DOHH2 (cell line): ENCODE results near the gene ENTPD8.

Experiments used
- H3F3A ChIP-seq: fragments of 200-600 bp; sonication (generic), shearing (Covaris generic); 2 replicates; pipeline ENCODE4 v1.6.0; 2016; ENCODE audit warnings: antibody characterized with exemption, mild to moderate bottlenecking; ENCODE audit not compliant: control insufficient read depth, insufficient read depth
- H3K27ac ChIP-seq: fragments of 200-600 bp; sonication (generic); 2 replicates; pipeline ENCODE4 v1.5.1; 2014; ENCODE audit warnings: low read depth, mild to moderate bottlenecking, low read length, moderate library complexity
- H3K27me3 ChIP-seq: fragments of 200-600 bp; sonication (generic); 2 replicates; pipeline ENCODE4 v1.6.1; 2014; ENCODE audit warnings: mild to moderate bottlenecking, low read length, mixed read lengths; ENCODE audit not compliant: control insufficient read depth
- H3K36me3 ChIP-seq: fragments of 200-600 bp; sonication (generic); 2 replicates; pipeline ENCODE4 v1.6.1; 2014; ENCODE audit warnings: mild to moderate bottlenecking, low read length, moderate library complexity, mixed read lengths; ENCODE audit not compliant: control insufficient read depth
- H3K4me1 ChIP-seq: fragments of 200-600 bp; sonication (generic); 2 replicates; pipeline ENCODE4 v1.6.1; 2014; ENCODE audit warnings: mild to moderate bottlenecking, low read length, mixed read lengths; ENCODE audit not compliant: control insufficient read depth
- H3K4me2 ChIP-seq: fragments of 200-600 bp; sonication (generic); 2 replicates; pipeline ENCODE4 v1.6.0; 2014; ENCODE audit warnings: mild to moderate bottlenecking, low read length, moderate library complexity
- H3K4me3 ChIP-seq: fragments of 200-600 bp; sonication (generic); 2 replicates; pipeline ENCODE4 v1.5.1; 2014; ENCODE audit warnings: mild to moderate bottlenecking, low read length, mixed read lengths
- H3K79me2 ChIP-seq: fragments of 200-600 bp; sonication (generic); 2 replicates; pipeline ENCODE4 v1.6.1; 2014; ENCODE audit warnings: mild to moderate bottlenecking, low read length, mixed read lengths; ENCODE audit not compliant: control insufficient read depth
- H3K9me2 ChIP-seq: fragments of 200-600 bp; sonication (generic); replicated peaks from 2 replicates; pipeline ENCODE4 v1.6.1; 2014; ENCODE audit warnings: mild to moderate bottlenecking, low read length, mixed read lengths; ENCODE audit not compliant: control insufficient read depth
- H3K9me3 ChIP-seq: fragments of 200-600 bp; sonication (generic); 2 replicates; pipeline ENCODE4 v1.6.1; 2014; ENCODE audit warnings: antibody characterized with exemption, low read length, mixed read lengths; ENCODE audit not compliant: control insufficient read depth, insufficient read depth
- H4K20me1 ChIP-seq: fragments of 200-600 bp; sonication (generic); 2 replicates; pipeline ENCODE4 v1.6.0; 2014; ENCODE audit warnings: low read depth, mild to moderate bottlenecking, antibody characterized with exemption, low read length, moderate library complexity; ENCODE audit not compliant: control insufficient read depth, insufficient read depth
- EZH2phosphoT487 ChIP-seq: fragments of 200-600 bp; sonication (generic); IDR thresholded peaks from 2 replicates; pipeline ENCODE4 v1.6.1; 2017; ENCODE audit warnings: borderline replicate concordance, mild to moderate bottlenecking, antibody characterized with exemption, low read length, moderate library complexity, mixed read lengths
- TF ChIP-seq, protein P1 (sequence below): fragments of 200-600 bp; sonication (generic); IDR thresholded peaks from one replicate; pipeline ENCODE4 v1.5.1; 2014; ENCODE audit warnings: antibody characterized with exemption, mild to moderate bottlenecking, low read depth, low read length; ENCODE audit not compliant: poor library complexity, severe bottlenecking

The ENTPD8 gene

DNA sequence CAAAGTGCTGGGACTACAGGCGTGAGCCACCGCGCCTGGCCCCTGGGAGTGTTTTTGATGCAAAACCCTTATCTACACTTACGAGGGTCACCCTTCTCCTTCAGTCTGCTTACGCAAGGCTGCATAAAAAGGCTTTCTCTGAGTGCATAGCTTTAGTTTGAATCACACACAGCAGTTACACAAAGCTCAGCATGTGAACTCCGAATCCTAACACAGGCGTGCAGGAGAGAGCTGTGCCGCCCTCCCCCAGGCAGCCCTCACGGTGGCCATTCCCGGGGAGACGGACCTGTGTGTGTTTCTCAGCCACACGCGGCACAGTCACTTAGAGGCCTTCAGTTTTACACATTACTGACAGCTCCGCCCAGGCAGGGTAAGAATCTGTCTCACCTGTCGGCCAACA, 44.9 kb downstream of the ENTPD8 start:
- Histone ChIP-seq H4K20me1 (no peaks in the 10 kb centered on the region), H3K36me3 (no peaks in the 10 kb centered on the region), H3K4me2 (no peak overlapping the region), H3K4me1 (peaks cover 9% of the 10 kb centered on the region), H3K9me3 (no peaks in the 10 kb centered on the region), H3K27me3 (no peaks in the 10 kb centered on the region), H3K9me2 (no peaks in the 10 kb centered on the region), H3K4me3 (no peak overlapping the region), H3K27ac (no peak overlapping the region), H3K79me2 (no peaks in the 10 kb centered on the region), H3F3A (no peaks in the 10 kb centered on the region)
- no peak for TF ChIP-seq EZH2phosphoT487
- TF ChIP-seq, protein P1, sequence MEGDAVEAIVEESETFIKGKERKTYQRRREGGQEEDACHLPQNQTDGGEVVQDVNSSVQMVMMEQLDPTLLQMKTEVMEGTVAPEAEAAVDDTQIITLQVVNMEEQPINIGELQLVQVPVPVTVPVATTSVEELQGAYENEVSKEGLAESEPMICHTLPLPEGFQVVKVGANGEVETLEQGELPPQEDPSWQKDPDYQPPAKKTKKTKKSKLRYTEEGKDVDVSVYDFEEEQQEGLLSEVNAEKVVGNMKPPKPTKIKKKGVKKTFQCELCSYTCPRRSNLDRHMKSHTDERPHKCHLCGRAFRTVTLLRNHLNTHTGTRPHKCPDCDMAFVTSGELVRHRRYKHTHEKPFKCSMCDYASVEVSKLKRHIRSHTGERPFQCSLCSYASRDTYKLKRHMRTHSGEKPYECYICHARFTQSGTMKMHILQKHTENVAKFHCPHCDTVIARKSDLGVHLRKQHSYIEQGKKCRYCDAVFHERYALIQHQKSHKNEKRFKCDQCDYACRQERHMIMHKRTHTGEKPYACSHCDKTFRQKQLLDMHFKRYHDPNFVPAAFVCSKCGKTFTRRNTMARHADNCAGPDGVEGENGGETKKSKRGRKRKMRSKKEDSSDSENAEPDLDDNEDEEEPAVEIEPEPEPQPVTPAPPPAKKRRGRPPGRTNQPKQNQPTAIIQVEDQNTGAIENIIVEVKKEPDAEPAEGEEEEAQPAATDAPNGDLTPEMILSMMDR, result no peak

DNA sequence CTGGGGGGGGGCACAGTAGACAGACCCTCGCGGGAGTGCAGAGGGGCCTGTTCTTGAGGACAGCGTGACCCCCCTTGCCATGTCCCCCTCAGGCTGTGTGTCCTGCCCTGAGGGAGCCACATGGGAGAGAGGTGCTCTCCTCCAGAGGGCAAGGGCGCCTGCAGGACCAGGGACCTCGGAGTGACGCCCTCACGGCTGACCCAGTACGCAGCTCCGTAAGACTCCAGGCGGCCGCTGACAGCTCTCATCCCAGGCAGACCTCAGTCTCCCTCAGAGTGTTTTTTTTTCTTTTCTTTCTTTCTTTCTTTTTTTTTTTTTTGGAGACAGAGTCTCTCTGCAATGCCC, 45.5 kb downstream of the ENTPD8 start:
- H4K20me1 ChIP-seq, result no peaks in the 10 kb centered on the region
- H3K9me2 ChIP-seq, result no peaks in the 10 kb centered on the region
- TF ChIP-seq, protein P1, result no peak
- no peak for TF ChIP-seq EZH2phosphoT487
- no peaks in the 10 kb centered on the region for H3K9me3 ChIP-seq
- H3K27me3 ChIP-seq, result no peaks in the 10 kb centered on the region
- H3K4me1 ChIP-seq, result peaks cover 12% of the 10 kb centered on the region
- no peaks in the 10 kb centered on the region for H3K36me3 ChIP-seq
- no peak overlapping the region for H3K27ac ChIP-seq
- H3K4me2 ChIP-seq, result no peak overlapping the region
- H3K79me2 ChIP-seq, result no peaks in the 10 kb centered on the region
- H3K4me3 ChIP-seq, result no peak overlapping the region
- H3F3A ChIP-seq, result no peaks in the 10 kb centered on the region

DNA sequence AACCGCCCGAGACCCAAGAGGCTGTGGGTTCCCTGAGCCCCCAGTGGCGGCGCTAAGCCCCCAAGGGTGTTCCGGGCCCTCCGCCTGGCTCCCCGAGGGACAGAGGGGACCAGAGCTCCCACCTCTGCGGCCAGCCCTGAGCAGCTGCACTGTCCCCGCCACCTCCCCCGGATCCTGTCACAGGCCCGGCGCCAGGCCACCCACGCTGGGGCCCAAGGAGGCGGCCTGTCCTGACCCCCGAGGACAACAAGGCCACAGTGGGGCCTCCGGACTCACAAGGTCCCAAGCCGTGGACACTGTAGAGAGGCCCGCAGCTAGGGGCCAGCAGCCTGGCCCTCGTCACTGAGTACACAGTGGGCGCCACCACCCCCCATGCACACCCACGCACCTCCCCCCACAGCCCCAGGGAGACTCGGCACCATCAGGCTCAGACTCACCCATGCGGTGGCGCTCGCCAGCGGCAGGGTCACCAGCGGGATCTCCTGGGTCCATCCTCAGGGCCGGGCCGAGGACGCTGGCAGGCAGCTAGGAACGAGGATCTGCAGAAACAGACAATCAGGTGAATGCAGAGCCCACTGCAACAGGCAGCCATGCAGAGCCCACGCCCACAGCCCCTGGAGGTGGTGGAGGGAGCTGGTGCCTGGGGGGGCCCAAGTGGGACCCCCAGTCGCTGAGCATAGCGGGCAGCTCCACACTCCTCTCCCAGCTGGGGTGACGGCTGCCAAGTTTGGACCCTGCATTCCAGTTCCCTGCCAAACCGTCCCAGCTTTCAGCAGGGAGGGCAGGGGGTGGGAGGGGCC, 46.1 kb downstream of the ENTPD8 start:
- H3K4me2 ChIP-seq, result no peak overlapping the region
- H3K4me1 ChIP-seq, result peaks cover 13% of the 10 kb centered on the region
- no peaks in the 10 kb centered on the region for H3F3A ChIP-seq
- H4K20me1 ChIP-seq, result no peaks in the 10 kb centered on the region
- H3K4me3 ChIP-seq, result no peak overlapping the region
- no peaks in the 10 kb centered on the region for H3K9me2 ChIP-seq
- H3K27me3 ChIP-seq, result no peaks in the 10 kb centered on the region
- no peaks in the 10 kb centered on the region for H3K9me3 ChIP-seq
- H3K27ac ChIP-seq, result no peak overlapping the region
- no peaks in the 10 kb centered on the region for H3K36me3 ChIP-seq
- H3K79me2 ChIP-seq, result no peaks in the 10 kb centered on the region
- TF ChIP-seq, protein P1, result no peak
- no peak for TF ChIP-seq EZH2phosphoT487
